ENCODE measurements around the gene CFAP97D1. TPM values are rescaled to one million over a fixed set of nuclear protein-coding genes. Genes with fewer than 3 reads are reported as not detected.

Gene CFAP97D1
- total RNA-seq, 3 donors from 2014 or later, result not detected

- H3K4me3 Mint-ChIP-seq, result no peak overlapping the region
- H3K27me3 Mint-ChIP-seq (ENCODE audit: low read depth), result peaks cover 37% of the 10 kb centered on the region
- DNase-seq (no peak), ATAC-seq (no peak)
- H3K9me3 Mint-ChIP-seq, result no peaks in the 10 kb centered on the region
- no peaks in the 10 kb centered on the region for H3K36me3 Mint-ChIP-seq (ENCODE audit: insufficient read depth)
- H3K4me1 Mint-ChIP-seq (ENCODE audit: low read depth), result no peaks in the 10 kb centered on the region
These were observed 18.8 kb downstream of the CFAP97D1 start for GRCh38 chr17:43799047-43799446.

DNA sequence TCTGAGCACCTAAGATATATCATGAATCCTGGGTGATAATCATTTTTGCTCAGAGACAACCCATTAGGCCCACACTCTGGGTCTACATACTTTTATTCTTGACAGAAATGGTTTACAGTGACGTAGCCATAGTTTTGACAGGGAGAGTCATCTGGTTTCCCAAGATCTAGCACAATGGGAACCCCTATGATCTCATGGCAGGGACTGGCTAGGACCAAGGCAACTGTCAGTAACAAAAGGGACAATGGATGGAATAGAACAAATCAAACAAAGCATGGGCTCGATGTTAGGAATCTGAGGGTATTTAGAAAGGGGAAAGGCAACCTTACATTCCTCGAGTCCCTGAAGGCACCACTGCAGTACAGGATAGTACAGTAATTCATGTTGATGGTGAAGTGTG, 20.5 kb downstream of the CFAP97D1 start:
- H3K9me3 Mint-ChIP-seq, result no peaks in the 10 kb centered on the region
- DNase-seq (no peak), ATAC-seq (no peak)
- H3K36me3 Mint-ChIP-seq (ENCODE audit: insufficient read depth), result no peaks in the 10 kb centered on the region
- peaks cover 31% of the 10 kb centered on the region for H3K27me3 Mint-ChIP-seq (ENCODE audit: low read depth)
- H3K4me3 Mint-ChIP-seq, result no peak overlapping the region
- no peaks in the 10 kb centered on the region for H3K4me1 Mint-ChIP-seq (ENCODE audit: low read depth)

DNA sequence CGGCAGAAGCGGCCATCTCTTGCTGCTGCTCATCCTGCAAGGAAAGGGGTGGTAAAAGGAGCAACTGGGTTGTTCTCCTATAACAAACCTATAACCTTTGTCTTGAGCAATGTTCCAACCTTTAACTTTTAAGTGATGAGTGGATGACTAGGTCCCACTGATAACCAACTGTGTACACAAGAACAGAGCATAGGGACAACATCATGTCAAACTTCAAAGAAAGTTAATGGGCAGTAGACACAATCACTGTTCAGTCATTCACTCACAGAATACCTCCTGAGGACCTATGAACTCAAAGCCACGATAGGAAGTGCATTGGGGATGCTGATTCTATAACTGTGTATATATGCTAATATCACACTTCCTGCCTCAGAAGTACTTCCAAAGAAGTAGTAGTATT, 21.6 kb downstream of the CFAP97D1 start:
- Mint-ChIP-seq H3K36me3 (ENCODE audit: insufficient read depth) (no peaks in the 10 kb centered on the region), H3K4me1 (ENCODE audit: low read depth) (no peaks in the 10 kb centered on the region), H3K9me3 (no peaks in the 10 kb centered on the region), H3K27me3 (ENCODE audit: low read depth) (peaks cover 25% of the 10 kb centered on the region), H3K4me3 (no peak overlapping the region)
- DNase-seq, result no peak
- ATAC-seq, result no peak

GRCh38 chr17:43803758-43804157, 23.5 kb downstream of the CFAP97D1 start:
- peaks cover 20% of the 10 kb centered on the region for H3K27me3 Mint-ChIP-seq (ENCODE audit: low read depth)
- ATAC-seq, result no peak
- no peaks in the 10 kb centered on the region for H3K4me1 Mint-ChIP-seq (ENCODE audit: low read depth)
- no peak for DNase-seq
- no peaks in the 10 kb centered on the region for H3K9me3 Mint-ChIP-seq
- H3K36me3 Mint-ChIP-seq (ENCODE audit: insufficient read depth), result no peaks in the 10 kb centered on the region
- no peak overlapping the region for H3K4me3 Mint-ChIP-seq

GRCh38 chr17:43805117-43805516, 24.9 kb downstream of the CFAP97D1 start:
- DNase-seq (no peak), ATAC-seq (no peak)
- Mint-ChIP-seq H3K27me3 (ENCODE audit: low read depth) (peaks cover 15% of the 10 kb centered on the region), H3K4me1 (ENCODE audit: low read depth) (no peaks in the 10 kb centered on the region), H3K9me3 (no peaks in the 10 kb centered on the region), H3K36me3 (ENCODE audit: insufficient read depth) (no peaks in the 10 kb centered on the region), H3K4me3 (no peak overlapping the region)

- Mint-ChIP-seq H3K27me3 (ENCODE audit: low read depth) (peaks cover 12% of the 10 kb centered on the region), H3K4me3 (no peak overlapping the region), H3K4me1 (ENCODE audit: low read depth) (no peaks in the 10 kb centered on the region), H3K9me3 (no peaks in the 10 kb centered on the region), H3K36me3 (ENCODE audit: insufficient read depth) (no peaks in the 10 kb centered on the region)
- ATAC-seq, result no peak
- no peak for DNase-seq
These were observed 27.8 kb downstream of the CFAP97D1 start for GRCh38 chr17:43808076-43808475.

- Mint-ChIP-seq H3K27me3 (ENCODE audit: low read depth) (peaks cover 13% of the 10 kb centered on the region), H3K4me1 (ENCODE audit: low read depth) (no peaks in the 10 kb centered on the region), H3K4me3 (no peak overlapping the region), H3K9me3 (no peaks in the 10 kb centered on the region), H3K36me3 (ENCODE audit: insufficient read depth) (no peaks in the 10 kb centered on the region)
- no peak for DNase-seq
- no peak for ATAC-seq
These were observed 28.9 kb downstream of the CFAP97D1 start for GRCh38 chr17:43809121-43809520.

DNA sequence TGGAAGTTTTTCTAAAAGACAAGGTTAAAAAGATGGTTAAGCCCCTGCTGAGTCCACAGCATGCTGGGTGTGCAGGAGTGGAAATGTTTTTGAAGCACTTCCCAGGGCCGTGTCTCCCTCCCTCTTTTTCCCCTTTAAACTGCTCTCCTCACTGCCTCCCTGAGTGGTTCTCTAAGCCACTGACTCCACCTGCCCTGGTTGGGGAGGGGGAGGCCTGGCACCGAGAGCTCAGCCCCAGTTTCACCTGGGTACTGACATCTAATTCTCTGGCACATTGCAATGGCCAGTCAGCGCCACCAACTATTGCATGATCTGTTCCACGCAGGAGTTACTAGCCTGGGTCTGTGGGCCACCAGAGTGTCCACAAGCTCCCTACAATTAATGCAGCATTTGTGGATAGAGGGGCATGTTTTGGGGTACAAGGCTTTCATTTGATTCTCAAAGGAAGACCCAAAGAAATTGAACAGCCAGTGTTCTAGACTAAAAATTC, 30.0 kb downstream of the CFAP97D1 start:
- H3K27me3 Mint-ChIP-seq (ENCODE audit: low read depth), result peaks cover 11% of the 10 kb centered on the region
- no peak overlapping the region for H3K4me3 Mint-ChIP-seq
- no peak for ATAC-seq
- H3K9me3 Mint-ChIP-seq, result no peaks in the 10 kb centered on the region
- no peaks in the 10 kb centered on the region for H3K36me3 Mint-ChIP-seq (ENCODE audit: insufficient read depth)
- no peak for DNase-seq
- H3K4me1 Mint-ChIP-seq (ENCODE audit: low read depth), result no peaks in the 10 kb centered on the region

GRCh38 chr17:43810823-43811222, 30.6 kb downstream of the CFAP97D1 start:
- no peaks in the 10 kb centered on the region for H3K9me3 Mint-ChIP-seq
- H3K36me3 Mint-ChIP-seq (ENCODE audit: insufficient read depth), result no peaks in the 10 kb centered on the region
- no peaks in the 10 kb centered on the region for H3K4me1 Mint-ChIP-seq (ENCODE audit: low read depth)

GRCh38 chr17:43812396-43813265, 32.4 kb downstream of the CFAP97D1 start:
- peaks cover 10% of the 10 kb centered on the region for H3K27me3 Mint-ChIP-seq (ENCODE audit: low read depth)
- H3K4me1 Mint-ChIP-seq (ENCODE audit: low read depth), result no peaks in the 10 kb centered on the region
- ATAC-seq (no peak), DNase-seq (no peak)
- no peaks in the 10 kb centered on the region for H3K9me3 Mint-ChIP-seq
- H3K4me3 Mint-ChIP-seq, result no peak overlapping the region
- H3K36me3 Mint-ChIP-seq (ENCODE audit: insufficient read depth), result no peaks in the 10 kb centered on the region

More at GRCh38 chr17:43810823-43811222, 30.6 kb downstream of the CFAP97D1 start:
- no peak overlapping the region for H3K4me3 Mint-ChIP-seq
- no peak for DNase-seq
- peaks cover 10% of the 10 kb centered on the region for H3K27me3 Mint-ChIP-seq (ENCODE audit: low read depth)
- no peak for ATAC-seq

DNA sequence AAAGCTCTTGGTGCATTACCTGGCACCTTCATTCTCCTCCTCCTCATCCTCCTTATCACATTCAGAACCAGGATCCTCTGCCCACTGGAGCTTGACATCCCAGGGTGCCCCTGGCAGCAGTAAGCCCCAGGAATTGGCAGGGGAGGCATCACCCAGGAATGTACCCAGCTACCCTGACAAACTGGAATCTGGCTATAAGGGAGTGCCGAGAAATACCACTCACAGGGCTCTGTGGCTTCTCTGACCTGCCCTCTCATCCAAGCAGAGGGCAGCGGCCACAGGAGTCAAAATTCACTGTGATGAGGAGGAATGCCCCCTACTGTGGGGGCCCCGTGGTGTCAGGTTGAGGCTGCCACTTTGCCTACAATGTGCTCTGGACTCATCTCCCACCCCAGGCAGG, 33.2 kb downstream of the CFAP97D1 start:
- Mint-ChIP-seq H3K36me3 (ENCODE audit: insufficient read depth) (no peaks in the 10 kb centered on the region), H3K9me3 (no peaks in the 10 kb centered on the region), H3K4me1 (ENCODE audit: low read depth) (no peaks in the 10 kb centered on the region), H3K4me3 (no peak overlapping the region), H3K27me3 (ENCODE audit: low read depth) (peaks cover 7% of the 10 kb centered on the region)
- DNase-seq (no peak), ATAC-seq (no peak)

GRCh38 chr17:43814026-43814425, 33.8 kb downstream of the CFAP97D1 start:
- ATAC-seq, result no peak
- H3K4me3 Mint-ChIP-seq, result no peak overlapping the region
- H3K27me3 Mint-ChIP-seq (ENCODE audit: low read depth), result peaks cover 6% of the 10 kb centered on the region
- no peak for DNase-seq
- no peaks in the 10 kb centered on the region for H3K9me3 Mint-ChIP-seq
- H3K36me3 Mint-ChIP-seq (ENCODE audit: insufficient read depth), result no peaks in the 10 kb centered on the region
- H3K4me1 Mint-ChIP-seq (ENCODE audit: low read depth), result no peaks in the 10 kb centered on the region

DNA sequence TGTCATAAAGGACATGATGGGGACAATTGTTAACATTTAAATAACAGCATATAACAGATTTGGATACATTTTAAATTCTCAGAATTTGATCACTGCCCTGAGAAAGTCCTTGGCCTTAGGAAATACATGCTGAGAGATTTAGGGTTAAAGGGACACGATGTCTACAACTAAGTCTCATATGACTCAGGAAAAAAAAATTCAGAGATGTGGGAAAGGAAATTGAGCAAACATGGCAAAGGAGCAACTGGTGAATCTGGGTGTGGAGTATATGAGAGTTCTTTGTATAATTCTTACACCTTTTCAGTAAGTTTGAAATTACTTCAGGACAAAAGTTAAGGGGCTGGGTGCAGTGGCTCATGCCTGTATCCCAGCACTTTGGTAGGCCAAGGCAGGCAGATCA, 34.5 kb downstream of the CFAP97D1 start:
- Mint-ChIP-seq H3K9me3 (no peaks in the 10 kb centered on the region), H3K4me1 (ENCODE audit: low read depth) (no peaks in the 10 kb centered on the region), H3K36me3 (ENCODE audit: insufficient read depth) (no peaks in the 10 kb centered on the region), H3K27me3 (ENCODE audit: low read depth) (peaks cover 6% of the 10 kb centered on the region), H3K4me3 (no peak overlapping the region)
- DNase-seq (no peak), ATAC-seq (no peak)

DNA sequence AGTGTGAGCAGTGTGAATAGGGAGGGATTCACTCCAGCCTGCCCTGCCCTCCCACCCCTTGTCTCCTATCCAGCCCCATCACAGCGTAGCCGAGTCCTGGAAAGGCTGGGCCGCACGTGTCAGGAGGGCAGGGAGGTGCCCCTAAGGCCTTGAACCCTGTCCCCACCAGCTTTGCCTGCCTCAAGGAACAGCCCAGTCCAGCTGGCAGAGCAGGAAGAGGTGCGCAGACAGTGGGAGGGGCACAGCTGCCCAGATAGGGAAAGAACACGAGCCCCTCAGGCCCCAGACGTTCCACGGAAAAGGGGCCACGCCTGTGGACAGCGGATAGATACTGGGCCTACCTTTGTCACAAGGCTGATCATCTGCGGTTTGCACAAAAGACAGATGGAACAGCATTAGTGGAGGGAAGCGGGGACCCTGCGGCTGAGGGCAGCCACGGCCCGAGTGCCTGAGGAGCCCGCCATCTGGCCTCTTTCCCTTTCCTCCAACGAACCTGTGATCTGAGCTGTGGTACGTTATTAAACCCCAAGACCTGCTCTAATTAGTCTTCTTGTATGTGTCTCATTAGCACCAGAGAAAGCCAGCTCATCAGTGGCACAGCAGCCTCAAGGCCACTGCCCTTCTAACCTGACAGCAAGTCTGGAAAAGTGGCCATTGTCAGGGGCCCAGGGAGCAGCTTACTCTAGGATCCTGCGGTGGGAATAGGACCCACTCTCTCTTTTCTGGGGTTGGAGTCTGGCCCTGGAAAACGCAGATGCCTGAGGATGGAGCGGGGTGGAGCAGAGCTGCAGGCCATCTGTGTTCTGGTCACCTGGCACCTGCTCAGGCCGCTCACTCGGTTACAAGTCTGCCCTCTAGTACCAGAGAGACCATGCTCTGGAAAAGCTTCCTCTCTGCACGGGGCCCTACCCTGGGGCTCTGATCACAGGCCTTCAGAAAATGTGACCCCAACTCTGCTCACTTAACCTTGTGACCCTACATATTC, 36.4 kb downstream of the CFAP97D1 start:
- ATAC-seq, result no peak
- DNase-seq, result no peak
- no peaks in the 10 kb centered on the region for H3K36me3 Mint-ChIP-seq (ENCODE audit: insufficient read depth)
- H3K4me1 Mint-ChIP-seq (ENCODE audit: low read depth), result no peaks in the 10 kb centered on the region
- no peaks in the 10 kb centered on the region for H3K9me3 Mint-ChIP-seq
- no peak overlapping the region for H3K4me3 Mint-ChIP-seq
- peaks cover 6% of the 10 kb centered on the region for H3K27me3 Mint-ChIP-seq (ENCODE audit: low read depth)
